GM12874 (cell line): Measurements from ENCODE around the gene POLA2.
A peak's percentile ranks its signal among the peaks of the same experiment; 100 is the strongest.

Experiments used
- TF ChIP-seq, protein P1 (sequence below): IDR thresholded peaks from 2 replicates; pipeline ENCODE4 v1.5.1; 2011; ENCODE audit warnings: low read depth, mild to moderate bottlenecking, control low read depth, low read length, moderate library complexity; ENCODE audit not compliant: insufficient read depth

POLA2 gene

DNA sequence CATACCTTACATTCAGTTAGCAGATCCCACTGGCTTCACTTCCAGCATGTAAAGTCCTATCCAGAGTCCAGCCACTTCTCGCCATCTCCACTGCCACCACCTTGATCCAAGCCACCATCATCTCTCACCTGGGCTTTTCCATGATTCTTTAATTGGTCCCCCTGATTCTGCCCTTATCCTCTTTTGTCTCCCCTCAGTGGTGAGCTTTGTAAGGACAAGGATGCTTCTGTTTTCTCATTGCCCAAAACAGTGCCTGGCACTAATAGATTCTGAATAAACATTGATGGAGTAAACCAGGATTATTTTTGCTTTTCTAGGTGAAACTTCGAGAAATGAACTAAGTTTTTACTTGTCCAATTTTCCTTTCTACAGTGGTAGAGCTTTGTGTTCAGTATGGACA, 4.4 kb downstream of the POLA2 start:
- TF ChIP-seq, protein P1, sequence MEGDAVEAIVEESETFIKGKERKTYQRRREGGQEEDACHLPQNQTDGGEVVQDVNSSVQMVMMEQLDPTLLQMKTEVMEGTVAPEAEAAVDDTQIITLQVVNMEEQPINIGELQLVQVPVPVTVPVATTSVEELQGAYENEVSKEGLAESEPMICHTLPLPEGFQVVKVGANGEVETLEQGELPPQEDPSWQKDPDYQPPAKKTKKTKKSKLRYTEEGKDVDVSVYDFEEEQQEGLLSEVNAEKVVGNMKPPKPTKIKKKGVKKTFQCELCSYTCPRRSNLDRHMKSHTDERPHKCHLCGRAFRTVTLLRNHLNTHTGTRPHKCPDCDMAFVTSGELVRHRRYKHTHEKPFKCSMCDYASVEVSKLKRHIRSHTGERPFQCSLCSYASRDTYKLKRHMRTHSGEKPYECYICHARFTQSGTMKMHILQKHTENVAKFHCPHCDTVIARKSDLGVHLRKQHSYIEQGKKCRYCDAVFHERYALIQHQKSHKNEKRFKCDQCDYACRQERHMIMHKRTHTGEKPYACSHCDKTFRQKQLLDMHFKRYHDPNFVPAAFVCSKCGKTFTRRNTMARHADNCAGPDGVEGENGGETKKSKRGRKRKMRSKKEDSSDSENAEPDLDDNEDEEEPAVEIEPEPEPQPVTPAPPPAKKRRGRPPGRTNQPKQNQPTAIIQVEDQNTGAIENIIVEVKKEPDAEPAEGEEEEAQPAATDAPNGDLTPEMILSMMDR, result no peak

DNA sequence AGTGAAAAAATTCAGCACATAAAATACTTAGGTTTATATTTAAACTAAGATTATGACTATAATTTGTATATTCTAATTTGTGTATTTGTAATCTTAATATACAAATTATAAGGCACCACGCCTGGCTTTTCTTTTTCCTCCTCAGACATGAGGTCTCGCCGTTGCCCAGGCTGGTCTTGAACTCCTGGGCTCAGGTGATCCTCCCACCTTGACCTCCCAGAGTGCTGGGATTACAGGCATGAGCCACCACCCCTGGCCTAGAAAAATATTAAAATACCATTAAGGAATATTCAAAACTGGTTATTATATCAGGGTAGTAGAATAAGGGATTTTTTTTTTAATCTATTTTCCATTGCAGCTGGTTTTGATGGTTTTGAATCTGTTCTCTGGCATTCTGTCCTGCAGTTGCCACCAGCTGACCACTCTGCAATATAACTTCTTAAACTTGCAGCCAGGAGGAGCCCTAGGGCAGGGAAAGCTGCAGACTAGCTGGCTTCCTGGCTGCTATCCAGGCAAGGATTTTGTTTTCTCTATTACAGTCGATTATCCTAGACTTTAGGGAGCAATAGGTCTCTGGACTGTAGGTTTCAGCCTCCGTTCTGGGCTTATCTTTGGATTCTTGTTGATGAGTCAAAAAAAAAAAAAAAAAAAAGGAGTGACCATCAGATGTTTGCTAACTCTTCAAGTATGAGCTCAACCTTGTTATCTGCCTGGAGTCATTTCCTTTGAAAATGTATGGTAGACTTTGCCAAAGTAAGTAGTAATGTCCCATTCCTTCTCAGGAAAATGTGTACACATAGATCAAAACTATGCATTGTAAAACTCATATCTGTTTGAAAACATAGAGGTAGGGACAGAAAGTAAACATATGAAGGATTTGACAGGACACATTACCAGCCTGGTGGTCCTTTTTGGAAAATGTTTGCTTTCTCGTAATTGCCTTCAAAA, 13.2 kb downstream of the POLA2 start:
- TF ChIP-seq, protein P1, result peak; percentile 50

DNA sequence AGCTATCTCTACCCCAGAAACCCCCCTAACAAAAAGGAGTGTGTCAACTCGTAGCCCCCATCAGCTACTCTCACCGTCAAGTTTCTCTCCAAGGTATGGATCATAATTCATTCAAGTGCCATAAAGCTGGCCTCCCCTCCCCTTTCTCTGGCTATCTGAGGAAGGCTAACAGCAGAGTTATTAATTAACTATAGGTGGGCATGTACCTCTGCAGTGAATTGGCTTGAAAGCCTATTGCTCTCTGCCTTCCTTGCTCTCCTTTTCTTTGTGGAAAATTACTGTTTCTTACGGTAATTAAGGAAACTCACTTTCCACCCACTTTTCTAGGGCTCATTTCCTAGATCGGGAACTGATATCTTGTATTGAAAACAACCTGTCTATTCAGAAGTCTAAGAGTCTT, 14.1 kb downstream of the POLA2 start:
- TF ChIP-seq, protein P1, result no peak

DNA sequence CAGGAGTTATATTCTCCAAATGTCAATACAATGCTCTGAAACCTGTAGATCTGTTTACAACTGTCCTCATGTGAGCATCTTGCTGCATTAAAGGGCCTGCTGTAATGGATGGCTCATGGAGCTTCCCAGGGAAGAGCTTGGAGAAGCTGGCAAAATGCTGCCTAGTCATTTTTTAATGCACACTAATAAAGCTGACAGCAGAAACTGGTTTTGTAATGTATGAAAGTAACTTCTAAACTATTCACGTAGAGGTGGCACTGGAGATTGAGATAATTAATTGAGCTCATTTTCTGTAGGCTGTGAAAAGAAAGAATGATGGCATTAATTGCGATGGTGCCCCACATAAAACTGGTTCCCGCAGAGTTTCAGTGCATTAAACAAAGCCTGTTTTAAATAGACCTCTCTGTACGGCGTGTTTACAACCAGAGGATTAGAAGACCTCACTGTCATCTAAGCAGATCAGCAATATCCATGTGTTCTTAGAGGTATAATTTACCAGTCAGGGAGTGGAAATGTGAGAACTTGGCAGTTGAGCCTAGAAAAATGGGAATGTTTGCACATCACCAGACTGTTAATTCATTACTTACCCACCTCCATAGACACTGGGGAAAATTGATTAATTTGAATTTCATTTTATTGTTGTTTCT, 16.0 kb downstream of the POLA2 start:
- TF ChIP-seq, protein P1, result no peak

DNA sequence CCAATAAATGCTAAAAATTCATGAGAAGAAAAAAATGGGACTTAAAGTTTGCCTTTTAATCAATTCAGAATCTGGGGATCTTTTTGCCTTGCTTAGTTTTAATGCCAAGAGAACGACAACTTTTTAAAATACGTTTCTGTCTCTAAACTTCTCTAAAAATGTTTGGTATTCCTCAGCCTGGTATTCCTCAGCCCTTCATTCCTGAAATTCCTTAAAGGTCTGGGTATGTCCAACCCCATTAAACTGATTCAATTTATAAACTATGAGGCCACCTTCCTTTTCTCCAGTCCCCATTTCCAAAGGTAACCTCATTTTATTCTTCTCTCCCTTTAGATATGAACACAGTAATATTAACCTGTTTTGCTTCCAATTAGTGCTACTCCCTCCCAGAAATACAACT, 16.6 kb downstream of the POLA2 start:
- TF ChIP-seq, protein P1, result no peak

DNA sequence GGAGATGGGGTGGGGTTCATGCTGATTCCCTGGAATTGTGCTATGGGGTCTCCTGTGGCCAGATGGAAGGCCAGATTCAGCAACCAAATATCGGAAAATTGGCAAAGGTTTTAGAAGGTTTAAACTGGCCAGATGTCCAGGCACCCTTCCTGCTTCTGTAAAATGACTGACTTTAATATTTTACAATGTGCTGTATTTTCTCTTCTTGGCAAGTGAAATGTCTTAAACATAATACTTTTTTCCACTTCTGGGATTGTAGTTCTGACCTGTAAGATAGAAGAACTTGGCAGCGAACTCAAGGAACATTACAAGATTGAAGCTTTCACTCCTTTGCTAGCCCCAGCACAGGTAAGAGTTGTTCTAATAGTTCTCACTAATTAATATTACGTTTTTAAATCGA, 17.5 kb downstream of the POLA2 start:
- TF ChIP-seq, protein P1, result no peak

DNA sequence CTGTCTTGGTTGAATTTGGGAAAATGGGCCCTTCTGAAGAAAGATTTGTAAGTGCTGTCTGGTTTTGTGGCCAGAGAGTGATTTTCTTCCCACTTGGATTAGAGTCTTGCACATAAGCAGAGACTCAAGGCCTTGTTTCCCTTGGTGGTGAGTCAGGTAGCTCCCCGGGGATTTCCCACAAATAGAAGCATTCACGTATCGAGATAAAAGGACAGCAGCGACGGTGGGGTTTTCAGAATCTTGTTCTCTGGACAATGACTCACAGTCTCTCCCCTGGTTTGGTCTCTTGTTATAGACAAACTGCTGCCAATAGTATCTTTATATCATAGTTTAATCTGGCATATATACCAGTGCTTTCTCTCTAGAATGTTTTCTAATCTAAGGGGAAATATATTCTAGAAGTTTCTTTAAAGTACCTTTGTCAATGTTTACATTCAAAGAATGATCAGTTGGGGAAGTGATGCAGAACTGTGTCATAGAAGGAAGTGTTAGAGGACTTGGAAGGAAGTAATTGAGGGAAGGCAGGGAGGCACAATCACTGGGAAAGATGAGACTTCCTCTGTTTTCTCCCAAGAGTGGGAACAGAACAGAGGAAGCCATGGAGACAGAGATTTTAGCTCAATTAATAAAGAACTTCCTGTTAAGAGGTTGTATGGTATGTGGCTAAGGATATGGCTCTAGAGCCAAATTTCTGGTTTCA, 18.1 kb downstream of the POLA2 start:
- TF ChIP-seq, protein P1, result no peak
